HCT116 (cell line): ENCODE data around the gene ALK.

Experiments
- POLR2A ChIP-seq: IDR thresholded peaks from 2 replicates; pipeline ENCODE4 v1.7.0; 2011; ENCODE audit warnings: borderline replicate concordance; ENCODE audit not compliant: insufficient read depth, insufficient read length; ENCODE audit errors: extremely low read depth
- POLR2AphosphoS5 ChIP-seq: IDR thresholded peaks from 2 replicates; pipeline ENCODE4 v1.6.1; 2011; ENCODE audit warnings: mild to moderate bottlenecking, low read depth, low read length, moderate library complexity

DNA sequence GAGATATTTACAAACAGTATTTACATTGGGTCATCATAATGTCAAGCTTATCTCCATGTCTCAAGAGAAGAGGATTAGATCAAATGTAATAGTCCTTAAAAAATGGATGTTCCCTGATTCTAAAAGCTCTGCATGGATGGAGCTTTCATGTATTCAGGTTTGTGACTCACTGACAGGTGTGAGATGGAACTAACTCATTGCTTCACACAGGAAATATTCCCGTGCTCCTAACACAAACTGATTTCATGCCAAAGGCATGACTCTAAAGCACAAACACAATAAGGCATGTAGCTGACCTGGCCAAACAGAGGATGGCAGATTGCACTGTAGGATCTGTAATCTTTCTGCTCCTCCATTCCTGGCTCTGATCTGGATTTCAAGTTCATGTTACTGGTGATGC lies 110.0 kb downstream of the ALK start:
- TF ChIP-seq POLR2AphosphoS5, result no peak
- TF ChIP-seq POLR2A, result no peak
